Esophagus mucosa (tissue), 1 donor: ENCODE results near the gene CCDC137. TPM values are rescaled to one million over a fixed set of nuclear protein-coding genes. Genes with fewer than 3 reads are reported as not detected.
A peak's percentile ranks its signal among the peaks of the same experiment; 100 is the strongest.

Experiments used
- ATAC-seq: fragments of 200-7000 bp; cut with Tn5 transposase; one replicate; pipeline ENCODE4 v1.9.1; 2020
- total RNA-seq: library from RNA; stranded (reverse); gene quantifications from one replicate; pipeline ENCODE4 v1.2.4, GENCODE V29; 2023
- donor health status: DM: yes; HTN: yes; CAD: no.

Gene CCDC137
- total RNA-seq, 1 donor from 2014 or later, result 21.4 TPM

DNA sequence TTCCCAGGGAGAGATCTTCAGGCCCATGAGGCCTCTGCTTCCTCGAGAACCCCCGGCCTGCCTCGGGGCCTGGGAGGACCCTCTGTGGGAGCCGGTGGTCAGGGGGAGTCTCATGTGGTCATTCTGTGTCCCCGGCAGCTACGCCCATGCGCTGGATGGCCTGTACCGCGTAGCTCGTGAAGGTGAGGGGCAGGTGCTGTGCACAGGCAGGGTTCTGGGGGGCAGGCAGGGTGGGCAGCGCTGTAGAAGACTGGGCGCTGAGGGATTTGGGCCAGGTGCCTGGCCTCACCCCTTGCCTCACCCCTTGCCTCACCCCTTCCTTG is 50.1 kb downstream of the CCDC137 start:
- no peak for ATAC-seq

DNA sequence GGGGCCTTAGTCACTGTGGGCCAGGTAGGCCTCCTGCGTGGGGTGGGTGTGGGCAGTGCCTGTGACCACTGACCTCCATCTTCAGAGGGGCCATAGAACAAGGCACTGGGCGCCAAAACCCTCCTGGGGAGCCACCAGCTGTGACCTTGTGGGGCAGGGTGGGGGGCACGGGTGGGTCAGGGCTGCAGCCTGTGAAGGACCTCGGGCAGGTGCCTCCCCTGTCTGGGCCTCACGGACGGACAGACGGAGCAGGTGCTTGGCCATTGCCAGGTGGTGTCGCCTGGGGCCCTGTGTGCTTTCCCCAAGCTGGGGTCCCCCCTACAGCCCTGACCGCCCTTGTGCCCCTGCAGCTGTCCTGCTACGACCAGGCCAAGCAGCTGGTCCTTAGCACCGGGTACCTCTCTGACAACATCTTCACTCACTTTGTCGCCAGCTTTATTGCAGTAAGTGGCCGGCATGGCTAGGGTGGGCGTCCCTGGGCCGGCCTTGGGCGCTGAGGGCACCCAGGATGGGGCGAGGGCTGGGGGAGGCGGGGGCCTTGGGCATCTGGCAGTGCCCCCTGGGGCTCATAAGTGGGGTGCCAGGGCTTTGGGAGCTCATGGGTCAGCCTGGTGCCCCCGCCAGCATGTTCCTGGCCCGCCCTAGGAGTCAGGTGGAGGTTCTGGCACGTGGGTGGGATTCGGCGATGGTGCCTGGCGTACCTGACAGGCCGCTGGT is 50.7 kb downstream of the CCDC137 start:
- no peak for ATAC-seq

DNA sequence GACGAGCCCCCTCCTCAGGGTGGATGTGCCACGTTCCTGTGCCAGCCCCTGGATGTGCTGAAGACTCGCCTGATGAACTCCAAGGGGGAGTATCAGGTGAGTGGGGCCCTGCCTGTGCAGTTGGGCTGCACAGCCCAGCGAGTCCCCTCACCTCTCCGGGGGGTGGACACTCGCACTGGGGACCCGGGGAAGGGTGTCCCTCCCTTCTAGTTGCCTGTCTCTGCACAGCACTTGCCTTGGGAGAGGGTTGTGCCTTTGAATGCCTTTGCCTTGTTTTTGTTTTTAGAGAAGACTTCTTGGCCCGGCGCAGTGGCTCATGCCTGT is 51.2 kb downstream of the CCDC137 start:
- no peak for ATAC-seq

DNA sequence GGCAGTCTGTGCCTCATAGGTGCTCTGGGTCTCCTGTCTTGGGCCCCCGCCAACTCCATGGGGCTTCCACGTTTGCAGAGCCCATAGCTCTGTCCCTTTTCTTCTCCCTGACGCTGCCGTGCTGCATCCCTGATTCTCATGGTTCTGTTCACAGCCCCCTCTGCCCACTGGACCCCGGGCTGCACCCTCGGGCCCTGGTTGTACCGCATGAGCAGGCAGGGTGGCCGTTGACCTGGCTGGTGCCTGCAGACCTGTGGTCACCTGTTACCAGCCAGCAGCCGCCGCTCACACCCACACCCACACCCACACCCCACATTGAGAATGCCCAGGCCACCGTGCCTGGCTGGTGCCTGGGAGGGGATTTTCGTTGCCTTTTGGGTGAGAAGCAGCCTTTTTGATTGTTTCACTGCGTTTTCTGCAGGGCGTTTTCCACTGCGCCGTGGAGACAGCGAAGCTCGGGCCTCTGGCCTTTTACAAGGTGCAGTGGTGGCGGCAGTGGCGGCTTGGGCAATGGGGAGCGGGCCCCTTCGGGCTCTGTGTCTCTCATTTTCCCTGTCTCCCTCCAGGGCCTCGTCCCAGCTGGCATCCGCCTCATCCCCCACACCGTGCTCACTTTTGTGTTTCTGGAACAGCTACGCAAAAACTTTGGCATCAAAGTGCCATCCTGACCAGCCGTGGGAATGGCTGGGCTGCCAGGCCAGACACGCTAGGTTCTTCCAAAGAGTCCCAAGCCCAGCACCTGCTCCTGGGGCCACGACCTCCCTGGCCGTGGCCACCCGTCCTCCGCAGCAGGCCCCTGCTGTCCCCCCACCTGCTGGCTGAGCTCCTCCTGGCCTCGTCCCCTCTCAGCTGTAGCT is 53.1 kb downstream of the CCDC137 start:
- ATAC-seq, result no peak

DNA sequence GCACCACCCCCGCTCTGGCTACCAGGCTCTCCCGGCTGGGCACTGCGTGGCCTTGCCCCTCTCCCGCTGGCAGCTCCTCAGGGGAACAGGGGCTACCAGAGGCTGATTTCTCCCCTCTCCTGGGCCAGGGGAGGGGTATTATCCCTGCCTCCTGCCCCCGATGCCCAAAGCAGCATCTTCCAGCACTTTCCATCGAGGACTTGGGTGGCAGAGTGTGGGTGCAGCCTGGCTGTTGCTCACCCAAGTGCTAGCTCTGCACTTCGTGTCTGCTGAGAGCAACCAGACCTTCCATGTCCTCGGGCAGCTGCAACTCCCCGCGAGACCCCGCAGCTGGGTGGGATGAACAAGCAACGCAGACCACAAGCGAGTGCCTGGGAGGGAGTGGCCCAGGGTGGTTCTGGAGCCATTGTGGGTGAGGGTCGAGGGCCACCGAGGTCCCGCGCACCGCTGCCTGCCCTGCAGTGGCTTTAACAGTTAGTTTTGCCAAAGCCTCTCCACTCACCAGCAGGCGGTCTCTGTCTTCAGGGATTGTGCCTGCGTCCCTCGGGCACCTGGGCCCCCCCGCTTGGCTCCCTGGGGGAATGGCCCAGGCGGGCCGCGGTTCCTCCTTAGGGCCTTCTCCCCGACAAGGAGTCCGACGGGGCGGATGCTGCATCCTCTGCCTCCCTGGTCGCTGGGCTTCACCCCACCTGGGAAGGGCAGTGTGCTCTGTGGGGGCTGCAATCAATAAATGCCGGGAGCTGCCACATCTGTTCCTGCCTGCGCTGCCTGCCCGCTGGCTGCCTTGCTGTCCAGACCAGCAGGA is 53.9 kb downstream of the CCDC137 start:
- no peak for ATAC-seq

DNA sequence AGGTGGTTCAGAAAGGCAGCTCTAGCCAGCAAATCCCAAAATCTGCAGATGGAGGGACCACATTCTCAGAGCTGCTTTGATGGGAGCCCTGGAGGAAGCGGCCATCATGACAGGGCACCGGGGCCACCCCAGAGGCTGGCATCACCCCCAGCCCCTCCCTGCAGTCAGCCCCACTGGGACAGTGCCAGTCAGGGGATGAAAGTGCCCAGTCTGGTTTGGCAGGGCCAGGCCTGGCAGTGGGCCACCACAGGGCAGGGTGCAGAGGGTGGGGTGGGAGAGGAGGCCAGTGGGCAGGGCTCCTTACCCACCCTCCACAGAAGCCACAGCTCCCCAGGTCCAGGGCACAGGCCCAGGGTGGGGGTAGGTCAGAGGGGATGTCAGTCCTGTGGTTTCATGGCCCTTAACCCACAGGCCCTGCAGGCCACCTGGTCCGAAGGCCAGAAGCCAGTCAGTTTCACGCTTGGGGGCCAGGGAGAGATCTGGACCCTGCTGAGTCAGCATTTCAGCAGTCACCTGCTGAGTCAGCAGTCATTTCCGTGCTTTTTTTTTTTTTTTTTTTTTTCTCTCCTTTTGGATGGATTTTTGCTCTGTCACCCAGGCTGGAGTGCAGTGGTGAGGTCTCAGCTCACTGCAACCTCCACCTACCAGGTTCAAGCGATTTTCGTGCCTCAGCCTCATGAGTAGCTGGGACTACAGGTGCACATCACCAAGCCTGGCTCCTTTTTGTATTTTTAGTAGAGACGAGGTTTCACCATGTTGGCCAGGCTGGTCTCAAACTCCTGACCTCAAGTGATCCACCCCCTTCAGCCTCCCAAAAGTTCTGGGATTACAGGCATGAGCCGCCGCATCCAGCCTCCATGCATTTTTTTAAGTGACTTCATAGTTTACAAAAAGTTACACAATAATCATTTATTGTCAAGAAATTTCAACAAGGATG is 55.9 kb downstream of the CCDC137 start:
- ATAC-seq, result peak; percentile 93

Other genes starting within 250 kb of the CCDC137 start
- gene ACTG1, start 153.9 kb upstream of the CCDC137 start, total RNA-seq, result 4,027 TPM
- gene FSCN2, start 138.4 kb upstream of the CCDC137 start, total RNA-seq, result 0.76 TPM
- gene FAAP100, start 114.4 kb upstream of the CCDC137 start, total RNA-seq, result 16.3 TPM
- 92.8 TPM for gene NPLOC4, start 29.6 kb upstream of the CCDC137 start, total RNA-seq
- gene TSPAN10, start 29.5 kb upstream of the CCDC137 start, total RNA-seq, result 2.2 TPM
- gene PDE6G, start 10.2 kb upstream of the CCDC137 start, total RNA-seq, result not detected
- 22.4 TPM for gene OXLD1, start 132 bp upstream of the CCDC137 start, total RNA-seq
- 24.3 TPM for gene ARL16, start 17.1 kb downstream of the CCDC137 start, total RNA-seq
- 62.5 TPM for gene HGS, start 17.3 kb downstream of the CCDC137 start, total RNA-seq
- gene MRPL12, start 36.6 kb downstream of the CCDC137 start, total RNA-seq, result 89.5 TPM
- gene SLC25A10, start 45.5 kb downstream of the CCDC137 start, total RNA-seq, result 37.2 TPM
- gene GCGR, start 137.4 kb downstream of the CCDC137 start, total RNA-seq, result 0.08 TPM
- gene MCRIP1, start 166.6 kb downstream of the CCDC137 start, total RNA-seq, result 18.7 TPM
- 0.24 TPM for gene PPP1R27, start 168.3 kb downstream of the CCDC137 start, total RNA-seq
- gene P4HB, start 193.8 kb downstream of the CCDC137 start, total RNA-seq, result 812 TPM
- 300 TPM for gene ARHGDIA, start 204.6 kb downstream of the CCDC137 start, total RNA-seq
- gene ALYREF, start 224.8 kb downstream of the CCDC137 start, total RNA-seq, result 68.9 TPM
- gene ANAPC11, start 225.0 kb downstream of the CCDC137 start, total RNA-seq, result 113 TPM
- 0.24 TPM for gene NPB, start 235.5 kb downstream of the CCDC137 start, total RNA-seq
- gene PCYT2, start 244.7 kb downstream of the CCDC137 start, total RNA-seq, result 36.7 TPM